WI38 (cell line): ENCODE measurements around the gene CAPN11.

ENCODE experiments used
- H3K4me3 ChIP-seq: 2 replicates; pipeline ENCODE4 v1.5.1; 2011; ENCODE audit warnings: low read depth, mild to moderate bottlenecking, control low read depth, low read length
- TF ChIP-seq, protein P1 (sequence below): IDR thresholded peaks from 2 replicates; pipeline ENCODE4 v1.5.1; 2012; ENCODE audit warnings: low read depth, mild to moderate bottlenecking, control low read depth, low read length

The CAPN11 gene

DNA sequence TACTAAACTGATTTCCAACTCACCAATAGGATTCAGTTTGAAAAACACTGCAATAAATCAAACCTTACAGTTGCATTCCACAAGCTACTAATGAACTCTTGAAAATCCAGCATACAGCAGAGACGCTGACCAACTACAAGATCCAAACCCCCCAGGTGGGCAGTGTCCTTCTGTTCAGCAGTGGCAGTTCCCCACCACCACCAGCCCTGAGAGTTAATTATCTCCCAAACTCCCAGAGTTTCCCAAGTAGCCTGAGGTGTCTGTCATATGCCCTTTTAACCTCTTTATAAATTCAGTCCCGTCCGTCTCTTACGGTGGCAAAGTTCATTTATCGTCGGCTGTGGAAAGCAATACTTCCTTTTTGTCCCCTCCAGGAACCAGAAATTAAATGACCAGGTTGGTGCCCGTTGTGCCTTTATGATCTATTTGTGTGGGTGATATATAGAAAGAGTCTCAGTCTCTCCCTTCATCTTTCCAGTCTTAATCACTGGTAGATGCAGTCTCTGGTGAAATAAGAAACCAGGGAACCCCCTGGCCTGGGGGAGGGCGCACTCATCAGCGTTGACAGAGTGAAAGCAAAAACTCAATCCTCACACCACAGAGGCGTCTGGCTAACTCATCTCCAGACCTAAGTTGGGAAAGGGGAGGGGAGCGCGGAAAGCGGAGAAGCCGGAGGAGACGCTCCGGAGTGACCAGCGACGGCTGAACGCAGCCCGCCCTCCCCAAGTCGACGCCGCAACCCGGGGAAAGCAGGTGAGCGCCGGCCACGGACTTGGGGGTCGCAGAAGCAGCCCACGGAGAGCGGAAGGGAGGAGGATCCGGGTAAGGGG, 32.1 kb upstream of the CAPN11 start:
- TF ChIP-seq, protein P1, sequence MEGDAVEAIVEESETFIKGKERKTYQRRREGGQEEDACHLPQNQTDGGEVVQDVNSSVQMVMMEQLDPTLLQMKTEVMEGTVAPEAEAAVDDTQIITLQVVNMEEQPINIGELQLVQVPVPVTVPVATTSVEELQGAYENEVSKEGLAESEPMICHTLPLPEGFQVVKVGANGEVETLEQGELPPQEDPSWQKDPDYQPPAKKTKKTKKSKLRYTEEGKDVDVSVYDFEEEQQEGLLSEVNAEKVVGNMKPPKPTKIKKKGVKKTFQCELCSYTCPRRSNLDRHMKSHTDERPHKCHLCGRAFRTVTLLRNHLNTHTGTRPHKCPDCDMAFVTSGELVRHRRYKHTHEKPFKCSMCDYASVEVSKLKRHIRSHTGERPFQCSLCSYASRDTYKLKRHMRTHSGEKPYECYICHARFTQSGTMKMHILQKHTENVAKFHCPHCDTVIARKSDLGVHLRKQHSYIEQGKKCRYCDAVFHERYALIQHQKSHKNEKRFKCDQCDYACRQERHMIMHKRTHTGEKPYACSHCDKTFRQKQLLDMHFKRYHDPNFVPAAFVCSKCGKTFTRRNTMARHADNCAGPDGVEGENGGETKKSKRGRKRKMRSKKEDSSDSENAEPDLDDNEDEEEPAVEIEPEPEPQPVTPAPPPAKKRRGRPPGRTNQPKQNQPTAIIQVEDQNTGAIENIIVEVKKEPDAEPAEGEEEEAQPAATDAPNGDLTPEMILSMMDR, result no peak
- H3K4me3 ChIP-seq, result peak overlapping the region; percentile 77

GRCh38 chr6:44127186-44128019, 31.2 kb upstream of the CAPN11 start, which contains the start of the genes MRPL14 and TMEM63B:
TSS of gene MRPL14 (minus strand) at chr6:44127452. CDS start at chr6:44116611, 10,841 bp downstream.
TSS of gene TMEM63B (plus strand) at chr6:44127554. CDS start at chr6:44134585, 7,031 bp downstream.
- TF ChIP-seq, protein P1, result no peak
- peak within 1 kb of the TSS; percentile 85 for H3K4me3 ChIP-seq

GRCh38 chr6:44128020-44128917, 30.4 kb upstream of the CAPN11 start:
- TF ChIP-seq, protein P1, result 0 out of 2 replicates have a peak, but pooled peaks have one; percentile 6
- H3K4me3 ChIP-seq, result peak overlapping the region; percentile 85

- TF ChIP-seq, protein P1, result no peak
These were observed 28.7 kb upstream of the CAPN11 start for GRCh38 chr6:44129841-44130322.

GRCh38 chr6:44131892-44132291, 26.7 kb upstream of the CAPN11 start:
- TF ChIP-seq, protein P1, result no peak
- no peak overlapping the region for H3K4me3 ChIP-seq

More at GRCh38 chr6:44129841-44130322, 28.7 kb upstream of the CAPN11 start:
- no peak overlapping the region for H3K4me3 ChIP-seq

DNA sequence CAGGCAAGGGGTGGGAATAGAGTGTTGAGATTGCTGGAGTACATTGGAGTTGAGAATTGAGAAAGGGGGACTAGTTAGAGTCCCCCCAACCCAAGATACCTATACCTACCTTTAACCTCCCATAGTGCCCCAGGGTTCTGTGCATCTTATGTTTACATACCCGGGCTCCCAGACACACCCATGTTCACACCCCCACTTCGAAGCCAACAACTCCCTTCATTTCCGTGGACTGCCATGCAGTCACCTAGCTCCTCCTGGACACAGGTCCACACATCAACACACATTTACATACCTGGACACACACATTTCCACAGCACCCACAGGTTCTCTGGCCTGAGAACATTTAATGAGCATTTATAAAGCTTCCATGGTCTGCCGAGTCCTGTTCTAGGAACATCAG, 26.1 kb upstream of the CAPN11 start:
- H3K4me3 ChIP-seq, result no peak overlapping the region
- TF ChIP-seq, protein P1, result no peak
